MCF 10A (cell line): ENCODE results near the gene SLC38A10. TPM values are rescaled to one million over a fixed set of nuclear protein-coding genes. Genes with fewer than 3 reads are reported as not detected.

Source experiments
- BruUV-seq: library from RNA; stranded (reverse); fragments of 400-500 nt; replicated peaks from 2 replicates; lab custom pipeline; 2021; lab: Mats Ljungman, UMichigan
- CTCF ChIA-PET: fragments of 300-600 bp; sonication (Branson Sonifier 250); formaldehyde crosslinking; extraction: SDS; loops from one replicate; lab custom pipeline; 2021; ENCODE audit warnings: antibody characterized with exemption, inconsistent platforms; lab: Yijun Ruan, JAX
- POLR2A ChIA-PET: fragments of 300-600, 350-650 bp; sonication (Branson Sonifier 250); formaldehyde crosslinking; extraction: SDS; loops from one replicate; lab custom pipeline; 2020; ENCODE audit warnings: antibody characterized with exemption, inconsistent platforms; lab: Yijun Ruan, JAX
- DNase-seq: peaks from one replicate; pipeline ENCODE4 v3.0.0-alpha.2; 2018; ENCODE audit not compliant: unreplicated experiment
- H3K27ac Mint-ChIP-seq: one replicate; pipeline ENCODE4 v1.8.0; 2022; ENCODE audit warnings: mild to moderate bottlenecking, low read depth, mixed read lengths; ENCODE audit not compliant: unreplicated experiment
- H3K27me3 Mint-ChIP-seq: one replicate; pipeline ENCODE4 v1.8.0; 2022; ENCODE audit warnings: mixed read lengths; ENCODE audit not compliant: insufficient read depth, unreplicated experiment
- H3K36me3 Mint-ChIP-seq: one replicate; pipeline ENCODE4 v1.8.0; 2022; ENCODE audit warnings: mild to moderate bottlenecking, moderate library complexity, mixed read lengths; ENCODE audit not compliant: insufficient read depth, unreplicated experiment
- H3K4me1 Mint-ChIP-seq: one replicate; pipeline ENCODE4 v1.8.0; 2022; ENCODE audit warnings: mixed read lengths; ENCODE audit not compliant: insufficient read depth, unreplicated experiment
- H3K4me3 Mint-ChIP-seq: one replicate; pipeline ENCODE4 v1.8.0; 2022; ENCODE audit warnings: mild to moderate bottlenecking, moderate library complexity, mixed read lengths; ENCODE audit not compliant: unreplicated experiment
- H3K9me3 Mint-ChIP-seq: one replicate; pipeline ENCODE4 v1.8.0; 2022; ENCODE audit warnings: mixed read lengths; ENCODE audit not compliant: unreplicated experiment
- intact Hi-C: fragments of 100-400 bp; cut with micrococcal nuclease; formaldehyde crosslinking; loops from 2 replicates; pipeline ENCODE4 v1.14.1; 2022
- total RNA-seq: library from RNA; stranded (reverse); gene quantifications from 2 replicates; pipeline ENCODE4 v1.2.3, GENCODE V29; 2022
- TF ChIP-seq, protein P1 (sequence below): fragments of 200-600 bp; IDR thresholded peaks from one replicate; pipeline ENCODE4 v1.8.0; 2022; ENCODE audit warnings: antibody characterized with exemption, mild to moderate bottlenecking; ENCODE audit not compliant: unreplicated experiment

The SLC38A10 gene
- total RNA-seq, 1 experiment from 2014 or later = 98.2 TPM

DNA sequence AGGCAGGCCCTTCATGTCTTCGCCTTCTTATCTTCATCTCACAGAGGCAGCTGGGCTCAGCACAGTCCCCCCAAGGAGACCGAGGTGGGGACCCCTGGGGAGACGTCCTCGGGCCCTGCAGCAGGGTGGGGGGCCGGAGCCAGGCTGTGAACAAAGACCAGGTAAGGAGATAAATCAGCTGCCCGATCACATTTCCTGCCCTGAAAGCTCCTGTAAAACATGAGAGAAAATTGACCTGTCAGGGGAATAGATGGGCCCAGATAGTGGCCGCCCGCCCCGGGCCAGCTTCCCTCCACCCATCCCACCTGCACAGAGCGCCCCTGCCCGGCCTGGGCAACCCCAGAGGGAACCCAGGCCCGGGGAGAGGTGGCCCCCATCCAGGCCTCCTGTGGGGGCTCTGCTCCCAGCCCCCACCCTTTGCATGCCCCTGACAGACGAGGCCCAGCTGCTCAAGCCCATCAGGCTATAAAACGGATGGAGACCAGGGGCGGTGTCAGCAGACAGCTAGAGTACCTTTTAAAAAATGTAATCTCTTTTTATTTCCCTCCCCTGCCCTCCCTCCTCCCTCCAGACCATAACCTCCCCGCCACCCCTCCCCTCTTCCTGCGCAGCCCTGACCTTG is 18.8 kb upstream of the SLC38A10 start:
- no peak for DNase-seq
- peaks cover 4% of the 10 kb centered on the region for H3K36me3 Mint-ChIP-seq
- POLR2A ChIA-PET = interaction anchor here (0.6 to 1.3 kb wide), 4 partner anchors 12 to 19 kb away, joined by 3 to 4 read pairs (median 3); partner anchors contain the start of gene SLC38A10
- no peak overlapping the region for H3K27ac Mint-ChIP-seq
- H3K27me3 Mint-ChIP-seq = no peaks in the 10 kb centered on the region
- TF ChIP-seq, protein P1, sequence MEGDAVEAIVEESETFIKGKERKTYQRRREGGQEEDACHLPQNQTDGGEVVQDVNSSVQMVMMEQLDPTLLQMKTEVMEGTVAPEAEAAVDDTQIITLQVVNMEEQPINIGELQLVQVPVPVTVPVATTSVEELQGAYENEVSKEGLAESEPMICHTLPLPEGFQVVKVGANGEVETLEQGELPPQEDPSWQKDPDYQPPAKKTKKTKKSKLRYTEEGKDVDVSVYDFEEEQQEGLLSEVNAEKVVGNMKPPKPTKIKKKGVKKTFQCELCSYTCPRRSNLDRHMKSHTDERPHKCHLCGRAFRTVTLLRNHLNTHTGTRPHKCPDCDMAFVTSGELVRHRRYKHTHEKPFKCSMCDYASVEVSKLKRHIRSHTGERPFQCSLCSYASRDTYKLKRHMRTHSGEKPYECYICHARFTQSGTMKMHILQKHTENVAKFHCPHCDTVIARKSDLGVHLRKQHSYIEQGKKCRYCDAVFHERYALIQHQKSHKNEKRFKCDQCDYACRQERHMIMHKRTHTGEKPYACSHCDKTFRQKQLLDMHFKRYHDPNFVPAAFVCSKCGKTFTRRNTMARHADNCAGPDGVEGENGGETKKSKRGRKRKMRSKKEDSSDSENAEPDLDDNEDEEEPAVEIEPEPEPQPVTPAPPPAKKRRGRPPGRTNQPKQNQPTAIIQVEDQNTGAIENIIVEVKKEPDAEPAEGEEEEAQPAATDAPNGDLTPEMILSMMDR = no peak
- CTCF ChIA-PET = no interaction called here
- no TSS peak for BruUV-seq
- H3K4me1 Mint-ChIP-seq = peaks cover 17% of the 10 kb centered on the region
- no peaks in the 10 kb centered on the region for H3K9me3 Mint-ChIP-seq
- no peak overlapping the region for H3K4me3 Mint-ChIP-seq
- intact Hi-C loops = no loop called here

DNA sequence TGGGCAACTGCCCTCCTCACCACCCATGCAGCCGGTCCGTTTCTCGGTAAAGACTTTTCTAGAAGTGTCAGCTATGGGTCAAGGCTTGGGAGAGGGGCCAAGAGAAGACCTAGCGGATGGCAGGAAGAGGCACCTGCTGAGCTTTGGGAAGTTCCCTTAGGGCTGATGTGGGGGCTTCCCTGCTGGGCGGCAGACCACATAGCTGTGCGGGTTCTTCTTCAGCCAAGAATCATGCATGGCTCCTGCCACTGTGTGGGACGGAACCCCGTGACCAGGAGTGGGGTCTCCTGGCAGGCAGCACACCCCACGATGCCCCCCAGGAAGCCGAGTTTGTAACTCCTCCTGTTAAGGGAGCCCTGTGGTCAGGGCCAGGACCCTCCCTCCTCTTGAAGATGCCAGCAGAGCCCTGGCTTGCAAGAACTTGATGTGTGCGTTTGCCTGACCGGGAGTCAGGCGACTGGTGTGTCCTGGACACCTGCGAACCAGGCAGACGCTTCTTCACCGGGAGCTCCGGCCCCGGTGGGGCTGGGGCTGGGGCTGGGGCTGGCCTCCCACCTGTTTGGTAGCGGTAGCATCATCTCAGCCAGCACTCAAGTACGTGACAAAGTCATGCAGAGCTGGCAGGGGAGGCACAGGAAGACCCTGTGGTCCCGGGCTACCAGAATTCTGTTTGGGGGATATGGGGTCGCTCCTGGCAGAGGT is 17.7 kb upstream of the SLC38A10 start:
- Mint-ChIP-seq H3K4me3 (no peak overlapping the region), H3K36me3 (peaks cover 4% of the 10 kb centered on the region), H3K27me3 (no peaks in the 10 kb centered on the region), H3K27ac (no peak overlapping the region), H3K9me3 (no peaks in the 10 kb centered on the region), H3K4me1 (peaks cover 23% of the 10 kb centered on the region)
- BruUV-seq = no TSS peak
- TF ChIP-seq, protein P1 = no peak
- CTCF ChIA-PET = no interaction called here
- intact Hi-C loops = no loop called here
- no peak for DNase-seq
- POLR2A ChIA-PET = interaction anchor here (0.7 to 1.3 kb wide), 3 partner anchors 11 to 17 kb away, joined by 3 to 4 read pairs (median 3); no protein-coding TSS in a partner anchor

DNA sequence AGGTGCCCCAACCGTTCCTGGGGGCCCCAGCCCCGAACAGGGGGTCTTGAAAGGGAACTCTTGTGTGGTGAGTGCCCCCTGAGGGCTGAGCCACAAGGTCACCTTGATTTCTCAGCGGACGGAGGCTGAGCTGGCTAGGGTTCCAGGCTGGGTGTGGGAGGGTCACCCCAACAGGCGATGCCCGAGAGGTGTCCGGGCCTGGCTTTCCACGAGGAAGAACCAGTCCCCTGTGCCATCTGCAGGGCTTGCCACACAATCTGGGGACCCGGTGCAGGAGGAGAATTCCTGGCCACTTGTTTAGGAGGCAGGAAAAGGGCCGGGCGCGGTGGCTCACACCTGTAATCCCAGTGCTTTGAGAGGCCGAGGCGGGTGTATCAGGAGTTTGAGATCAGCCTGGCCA is 16.8 kb upstream of the SLC38A10 start:
- H3K27ac Mint-ChIP-seq = no peak overlapping the region
- POLR2A ChIA-PET = interaction anchor here (1.2 kb wide), 1 partner anchor 20 kb away, joined by 3 read pairs; no protein-coding TSS in a partner anchor
- CTCF ChIA-PET = no interaction called here

More for the DNA sequence above, 16.8 kb upstream of the SLC38A10 start:
- TF ChIP-seq, protein P1 = no peak
- peaks cover 28% of the 10 kb centered on the region for H3K4me1 Mint-ChIP-seq
- H3K27me3 Mint-ChIP-seq = no peaks in the 10 kb centered on the region
- intact Hi-C loops = no loop called here
- no TSS peak for BruUV-seq
- no peaks in the 10 kb centered on the region for H3K9me3 Mint-ChIP-seq
- H3K36me3 Mint-ChIP-seq = peaks cover 3% of the 10 kb centered on the region
- no peak overlapping the region for H3K4me3 Mint-ChIP-seq
- no peak for DNase-seq
